Left lung (tissue), 10 donors: ENCODE results near the gene ICOS. TPM values are rescaled to one million over a fixed set of nuclear protein-coding genes. Genes with fewer than 3 reads are reported as not detected.

Source experiments
- ATAC-seq: fragments of 200-7000 bp; cut with Tn5 transposase; one replicate; pipeline ENCODE4 v1.9.1; 2020; ENCODE audit warnings: moderate library complexity
- DNase-seq, 4 donors: peaks; one replicate each; pipeline ENCODE4 v3.0.0-alpha.2; 2013 to 2020
- H3K27ac ChIP-seq, 2 donors: fragments of 200-600 bp; sonication (generic) in 1 of 2; one replicate each; pipeline versions ENCODE4 v1.5.0 to v1.8.0; 2020 to 2021
- H3K27me3 ChIP-seq, 2 donors: fragments of 200-600 bp; sonication (generic) in 1 of 2; one replicate each; pipeline versions ENCODE4 v1.5.0 to v1.8.0; 2020 to 2021
- H3K36me3 ChIP-seq, 2 donors: fragments of 200-600 bp; sonication (generic) in 1 of 2; one replicate each; pipeline versions ENCODE4 v1.5.0 to v1.8.0; 2020 to 2021
- H3K4me1 ChIP-seq, 2 donors: fragments of 200-600 bp; one replicate each; pipeline ENCODE4 v1.8.0; 2021
- H3K4me3 ChIP-seq, 2 donors: fragments of 200-600 bp; sonication (generic) in 1 of 2; one replicate each; pipeline versions ENCODE4 v1.5.0 to v1.8.0; 2020 to 2021; ENCODE audit warnings: mild to moderate bottlenecking in 1 of 2
- H3K9me3 ChIP-seq, 2 donors: fragments of 200-600 bp; sonication (generic) in 1 of 2; one replicate each; pipeline versions ENCODE4 v1.5.0 to v1.8.0; 2020 to 2021
- intact Hi-C, 2 donors: fragments of 100-400 bp; cut with DNase I; formaldehyde crosslinking; loops; one replicate each; pipeline versions ENCODE4 v1.11.2 to v1.14.2; 2022
- polyA plus RNA-seq, 6 donors: library from polyadenylated mRNA; unstranded; fragments of 120-200 nt; gene quantifications; one replicate each; pipeline ENCODE4 v1.2.1, GENCODE V29; 2013; ENCODE audit not compliant: insufficient read length in 6 of 6
- total RNA-seq, 2 donors: library from RNA; stranded (reverse); fragmentation: NEBNext Ultra II Directional; extraction: Animal tissue kit (Norgen Biotek cat#: 25700); gene quantifications; one replicate each; pipeline ENCODE4 v1.2.1, GENCODE V29; 2021
- TF ChIP-seq, protein P1 (sequence below), 2 donors: fragments of 200-600 bp; sonication (generic) in 1 of 2; IDR thresholded peaks; one replicate each; pipeline versions ENCODE4 v1.5.0 to v1.8.0; 2021; ENCODE audit warnings: antibody characterized with exemption in 2 of 2
- donor health status: DM: no; HTN: yes; CAD: no.
- donor health status: DM: no; HTN: no; CAD: no.

ICOS gene
- total and polyA plus RNA-seq, 8 donors: 0.04 to 0.71 (median 0.16) TPM; not detected in 2

DNA sequence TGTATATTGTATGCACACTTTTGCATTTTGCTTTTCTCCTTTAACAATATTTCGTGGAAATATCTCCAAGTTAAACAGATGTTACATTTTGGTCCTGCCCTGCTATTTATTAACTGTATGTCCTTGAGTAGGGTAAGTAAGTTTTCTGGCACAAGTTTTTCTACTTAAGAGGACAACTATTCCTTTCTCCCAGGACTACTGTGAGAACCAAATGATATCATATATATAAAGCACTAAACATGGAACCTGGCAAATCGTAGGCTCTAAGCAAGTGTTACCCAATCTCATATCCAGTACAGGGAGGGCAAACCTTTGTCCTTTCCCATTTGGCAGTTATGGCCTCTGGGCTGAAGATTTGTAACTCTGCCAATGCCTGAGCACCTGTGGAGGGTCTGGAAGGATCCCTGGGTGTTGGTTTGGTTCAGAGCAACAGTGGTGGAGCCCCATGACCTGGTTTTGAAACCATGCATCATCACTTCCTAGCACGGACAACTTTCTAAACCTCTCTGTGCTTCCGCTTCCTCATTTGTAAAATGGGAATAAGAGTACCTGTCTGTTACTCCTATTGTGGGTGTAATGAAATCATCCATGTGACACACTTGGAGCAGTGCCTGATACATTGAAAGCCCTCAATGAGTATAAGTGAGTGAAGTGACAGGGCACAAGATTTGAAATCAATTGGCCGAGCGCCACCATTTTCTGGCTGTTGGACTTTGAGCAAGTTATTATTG lies 28.3 kb upstream of the ICOS start:
- intact Hi-C loops: no loop called here
- ATAC-seq (peak; percentile 34), DNase-seq (peak in 1 of 4 donors; percentile 64)
- Histone ChIP-seq H3K27me3 (no peaks in the 10 kb centered on the region), H3K36me3 (no peaks in the 10 kb centered on the region), H3K27ac (peak overlapping the region; percentile 21 to 47), H3K4me1 (peaks cover 5 to 20% of the 10 kb centered on the region in 2 donors), H3K9me3 (peaks cover 0 to 5% of the 10 kb centered on the region in 2 donors), H3K4me3 (no peak overlapping the region)
- TF ChIP-seq, protein P1, sequence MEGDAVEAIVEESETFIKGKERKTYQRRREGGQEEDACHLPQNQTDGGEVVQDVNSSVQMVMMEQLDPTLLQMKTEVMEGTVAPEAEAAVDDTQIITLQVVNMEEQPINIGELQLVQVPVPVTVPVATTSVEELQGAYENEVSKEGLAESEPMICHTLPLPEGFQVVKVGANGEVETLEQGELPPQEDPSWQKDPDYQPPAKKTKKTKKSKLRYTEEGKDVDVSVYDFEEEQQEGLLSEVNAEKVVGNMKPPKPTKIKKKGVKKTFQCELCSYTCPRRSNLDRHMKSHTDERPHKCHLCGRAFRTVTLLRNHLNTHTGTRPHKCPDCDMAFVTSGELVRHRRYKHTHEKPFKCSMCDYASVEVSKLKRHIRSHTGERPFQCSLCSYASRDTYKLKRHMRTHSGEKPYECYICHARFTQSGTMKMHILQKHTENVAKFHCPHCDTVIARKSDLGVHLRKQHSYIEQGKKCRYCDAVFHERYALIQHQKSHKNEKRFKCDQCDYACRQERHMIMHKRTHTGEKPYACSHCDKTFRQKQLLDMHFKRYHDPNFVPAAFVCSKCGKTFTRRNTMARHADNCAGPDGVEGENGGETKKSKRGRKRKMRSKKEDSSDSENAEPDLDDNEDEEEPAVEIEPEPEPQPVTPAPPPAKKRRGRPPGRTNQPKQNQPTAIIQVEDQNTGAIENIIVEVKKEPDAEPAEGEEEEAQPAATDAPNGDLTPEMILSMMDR (IDR thresholded peaks at IDR 0.05): no peak

DNA sequence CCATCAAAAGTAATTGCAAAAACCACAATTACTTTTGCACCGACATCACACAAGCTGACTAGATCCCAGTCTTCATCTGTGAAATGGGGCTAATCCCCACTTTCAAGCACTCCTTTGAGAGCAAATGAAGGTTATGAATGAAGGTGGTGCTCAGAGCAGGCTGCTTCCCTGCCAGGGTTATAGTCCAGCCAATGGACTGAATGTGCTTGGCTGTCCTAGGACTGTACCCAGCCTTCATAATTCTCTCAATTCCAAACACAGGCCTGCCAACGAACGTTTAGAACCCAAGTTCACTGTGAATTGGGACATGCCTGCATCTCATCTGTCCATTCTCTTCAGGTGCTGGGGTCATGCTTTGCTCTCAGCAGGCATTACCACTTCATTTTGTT lies 27.8 kb upstream of the ICOS start:
- H3K27me3 ChIP-seq: no peaks in the 10 kb centered on the region
- peaks cover 5 to 20% of the 10 kb centered on the region in 2 donors for H3K4me1 ChIP-seq
- TF ChIP-seq, protein P1 (IDR thresholded peaks at IDR 0.05): no peak
- no peak overlapping the region for H3K4me3 ChIP-seq
- no peaks in the 10 kb centered on the region for H3K9me3 ChIP-seq
- no peak for DNase-seq
- H3K36me3 ChIP-seq: no peaks in the 10 kb centered on the region
- H3K27ac ChIP-seq: peak overlapping the region; percentile 21 to 47
- peak; percentile 15 for ATAC-seq
- intact Hi-C loops: no loop called here

DNA sequence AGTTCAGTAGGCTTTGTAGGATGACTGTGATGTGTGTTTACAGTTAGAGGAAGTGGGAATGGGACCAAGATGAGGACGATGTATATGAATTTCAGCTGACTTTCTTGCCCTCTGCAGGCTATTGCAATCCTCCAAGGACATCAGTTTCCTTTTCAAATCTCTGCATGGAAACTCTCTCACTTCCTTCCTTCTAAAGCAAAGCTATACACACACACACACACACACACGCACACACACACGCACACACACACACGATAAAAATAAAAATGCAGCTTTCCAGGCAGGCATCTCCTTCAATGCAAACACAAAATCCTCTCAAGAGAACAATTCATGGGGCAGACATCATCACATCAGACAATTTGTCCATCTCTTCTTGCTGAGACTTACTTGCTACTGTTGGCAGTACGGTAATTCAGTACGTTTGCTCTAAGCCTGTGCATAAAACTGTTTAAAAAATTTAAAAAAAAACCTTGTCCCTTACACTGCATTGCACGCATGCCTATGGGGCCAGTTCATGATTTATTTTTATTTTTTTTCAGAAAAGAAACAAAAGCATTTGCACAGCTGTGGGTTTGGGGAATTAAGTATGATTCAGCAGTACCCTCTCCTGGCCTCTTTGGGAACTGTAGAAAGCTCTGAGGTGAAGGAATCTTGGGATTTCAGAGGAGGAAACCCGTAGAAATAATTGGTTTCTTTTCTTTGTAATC lies 27.1 kb upstream of the ICOS start:
- Histone ChIP-seq H3K4me1 (peaks cover 5 to 20% of the 10 kb centered on the region in 2 donors), H3K4me3 (no peak overlapping the region), H3K36me3 (no peaks in the 10 kb centered on the region), H3K9me3 (no peaks in the 10 kb centered on the region), H3K27me3 (no peaks in the 10 kb centered on the region), H3K27ac (peak overlapping the region in 1 of 2 donors; percentile 47)
- TF ChIP-seq, protein P1 (IDR thresholded peaks at IDR 0.05): peak; percentile 60 to 68
- ATAC-seq: peak; percentile 84
- DNase-seq: peak in 2 of 4 donors; percentile 58 to 71
- intact Hi-C loops: no loop called here

DNA sequence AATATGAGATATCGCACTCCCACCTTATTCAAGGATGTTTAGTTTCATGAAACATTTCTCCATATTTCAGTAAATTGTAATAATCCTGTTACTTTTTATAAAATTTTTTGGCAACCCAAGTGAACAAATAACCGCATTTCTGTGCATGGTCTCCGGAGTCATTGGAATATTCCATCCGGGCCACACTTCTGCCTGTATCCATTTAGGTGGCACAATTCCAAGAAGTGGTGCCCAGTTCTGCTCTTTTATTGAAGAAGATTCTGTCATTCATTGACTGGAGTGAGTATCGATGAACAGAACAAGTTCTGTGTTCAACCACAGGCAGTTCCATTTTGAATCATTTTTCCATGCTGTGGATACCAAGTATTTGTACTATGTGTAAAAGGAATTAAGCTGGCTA lies 26.6 kb upstream of the ICOS start:
- H3K27ac ChIP-seq: no peak overlapping the region
- ATAC-seq: no peak
- intact Hi-C loops: no loop called here

DNA sequence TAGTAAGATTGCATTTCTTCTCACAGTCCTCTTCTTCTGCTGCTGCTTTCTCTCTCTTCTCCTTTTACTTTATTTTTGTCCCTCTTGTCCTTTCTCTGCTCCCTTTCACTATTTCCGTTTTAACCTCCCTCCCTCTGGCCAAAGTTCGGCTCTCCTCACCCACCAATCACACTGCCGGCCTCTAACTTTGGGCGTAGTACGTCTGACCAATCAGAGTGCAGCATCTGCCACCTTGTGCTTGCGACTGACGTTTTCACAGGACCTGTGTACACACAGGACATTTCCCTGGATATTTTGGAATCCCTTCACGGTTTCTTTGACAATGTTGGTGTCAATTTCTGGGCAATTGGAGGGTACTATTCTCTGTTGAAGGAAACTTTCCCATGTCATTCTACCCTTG lies 22.6 kb upstream of the ICOS start:
- TF ChIP-seq, protein P1 (IDR thresholded peaks at IDR 0.05): no peak
- no peak overlapping the region for H3K4me3 ChIP-seq
- H3K4me1 ChIP-seq: peaks cover 1 to 8% of the 10 kb centered on the region in 2 donors
- no peaks in the 10 kb centered on the region for H3K36me3 ChIP-seq
- no peak for DNase-seq
- H3K27ac ChIP-seq: no peak overlapping the region
- no peaks in the 10 kb centered on the region for H3K27me3 ChIP-seq
- intact Hi-C loops: no loop called here
- no peaks in the 10 kb centered on the region for H3K9me3 ChIP-seq
- ATAC-seq: no peak

More for the DNA sequence above, 26.6 kb upstream of the ICOS start:
- H3K27me3 ChIP-seq: no peaks in the 10 kb centered on the region
- TF ChIP-seq, protein P1 (IDR thresholded peaks at IDR 0.05): no peak
- no peaks in the 10 kb centered on the region for H3K36me3 ChIP-seq
- peaks cover 5 to 20% of the 10 kb centered on the region in 2 donors for H3K4me1 ChIP-seq
- no peaks in the 10 kb centered on the region for H3K9me3 ChIP-seq
- H3K4me3 ChIP-seq: no peak overlapping the region
- no peak for DNase-seq
